ENCODE measurements around the gene GFM1. TPM values are rescaled to one million over a fixed set of nuclear protein-coding genes. Genes with fewer than 3 reads are reported as not detected.

GFM1 gene
- total RNA-seq, 2 donors from 2014 or later: 40.9 to 61.6 TPM

DNA sequence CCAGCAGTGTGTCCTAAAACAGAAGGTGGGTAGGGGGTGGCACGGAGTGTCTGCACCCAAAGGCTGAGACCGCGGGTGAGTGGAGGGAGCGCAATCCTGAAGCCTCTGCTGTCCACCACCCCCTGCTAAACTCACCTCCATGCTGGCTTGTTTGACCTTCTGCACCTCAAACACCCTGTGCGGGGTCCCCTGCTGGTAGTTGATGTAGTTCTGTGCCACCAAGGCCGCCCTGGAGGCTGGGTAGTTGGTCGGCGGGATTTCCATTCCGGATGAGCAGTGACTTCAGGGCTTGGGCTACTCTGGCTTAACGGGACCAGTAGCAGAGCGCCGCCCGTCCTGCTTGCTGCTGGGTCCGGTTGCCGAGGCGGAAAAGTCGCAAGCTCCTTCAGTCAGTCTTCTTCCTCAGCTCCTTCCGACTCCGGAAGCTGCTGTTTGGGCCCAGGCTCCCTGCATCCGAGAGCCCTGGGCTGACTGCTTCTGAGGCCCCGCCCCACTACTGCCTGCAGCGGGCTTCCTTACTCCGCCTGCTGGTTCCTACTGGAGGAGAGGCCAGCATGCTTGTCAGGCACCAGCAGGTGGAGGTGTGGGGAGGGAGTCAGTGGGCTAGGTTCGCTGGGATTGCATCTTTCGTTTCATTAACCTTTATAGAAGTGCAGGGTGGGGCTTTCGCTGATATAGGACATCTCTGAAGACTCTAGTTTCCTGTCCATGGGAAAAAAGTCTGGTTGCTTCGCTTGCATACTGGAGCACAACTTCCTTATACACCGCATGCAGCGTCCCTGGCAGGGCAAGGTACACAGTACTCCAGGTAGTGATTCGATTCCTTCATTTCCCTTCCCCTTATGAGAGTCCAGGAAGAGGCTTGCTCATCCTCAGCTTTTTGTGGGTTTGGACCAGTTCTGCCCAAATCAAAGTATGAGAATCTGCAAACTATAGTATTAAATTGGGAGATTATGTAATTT lies 28.2 kb downstream of the GFM1 start, which contains the start of gene LXN:
TSS of gene LXN (minus strand) at position 434 of the 962 bp plus-strand sequence. CDS start at position 264, 170 bp downstream.
- intact Hi-C loops (cut with DNase I): loop anchor here (5.0 kb wide), 1 partner anchor 40 kb away; no protein-coding TSS in a partner anchor
- Histone ChIP-seq H3K4me3 (peak within 1 kb of the TSS; percentile 64), H3K27me3 (no peaks in the 10 kb centered on the region), H3K27ac (peak within 1 kb of the TSS; percentile 94), H3K36me3 (no peaks in the 10 kb centered on the region), H3K9ac (ENCODE audit: low read depth in 2 of 2, low read length in 2 of 2) (peak within 1 kb of the TSS; percentile 72 to 90), H3K9me3 (no peaks in the 10 kb centered on the region), H3K4me1 (no peaks in the 10 kb centered on the region)
- TF ChIP-seq, protein P1, sequence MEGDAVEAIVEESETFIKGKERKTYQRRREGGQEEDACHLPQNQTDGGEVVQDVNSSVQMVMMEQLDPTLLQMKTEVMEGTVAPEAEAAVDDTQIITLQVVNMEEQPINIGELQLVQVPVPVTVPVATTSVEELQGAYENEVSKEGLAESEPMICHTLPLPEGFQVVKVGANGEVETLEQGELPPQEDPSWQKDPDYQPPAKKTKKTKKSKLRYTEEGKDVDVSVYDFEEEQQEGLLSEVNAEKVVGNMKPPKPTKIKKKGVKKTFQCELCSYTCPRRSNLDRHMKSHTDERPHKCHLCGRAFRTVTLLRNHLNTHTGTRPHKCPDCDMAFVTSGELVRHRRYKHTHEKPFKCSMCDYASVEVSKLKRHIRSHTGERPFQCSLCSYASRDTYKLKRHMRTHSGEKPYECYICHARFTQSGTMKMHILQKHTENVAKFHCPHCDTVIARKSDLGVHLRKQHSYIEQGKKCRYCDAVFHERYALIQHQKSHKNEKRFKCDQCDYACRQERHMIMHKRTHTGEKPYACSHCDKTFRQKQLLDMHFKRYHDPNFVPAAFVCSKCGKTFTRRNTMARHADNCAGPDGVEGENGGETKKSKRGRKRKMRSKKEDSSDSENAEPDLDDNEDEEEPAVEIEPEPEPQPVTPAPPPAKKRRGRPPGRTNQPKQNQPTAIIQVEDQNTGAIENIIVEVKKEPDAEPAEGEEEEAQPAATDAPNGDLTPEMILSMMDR (IDR thresholded peaks at IDR 0.05): peak; percentile 66
- peak; percentile 95 for DNase-seq

- Histone ChIP-seq H3K9ac (ENCODE audit: low read depth in 2 of 2, low read length in 2 of 2) (no peak overlapping the region), H3K4me3 (no peak overlapping the region), H3K4me1 (no peaks in the 10 kb centered on the region), H3K9me3 (no peaks in the 10 kb centered on the region), H3K36me3 (no peaks in the 10 kb centered on the region), H3K27me3 (no peaks in the 10 kb centered on the region), H3K27ac (no peak overlapping the region)
- intact Hi-C loops (cut with DNase I): no loop called here
- TF ChIP-seq, protein P1 (IDR thresholded peaks at IDR 0.05): no peak
- DNase-seq: no peak
Measured at GRCh38 chr3:158678687-158679086, 34.4 kb downstream of the GFM1 start.

- DNase-seq: no peak
- intact Hi-C loops (cut with DNase I): no loop called here
- Histone ChIP-seq H3K9me3 (no peaks in the 10 kb centered on the region), H3K27me3 (no peaks in the 10 kb centered on the region), H3K4me3 (no peak overlapping the region), H3K4me1 (no peaks in the 10 kb centered on the region), H3K27ac (no peak overlapping the region), H3K36me3 (no peaks in the 10 kb centered on the region), H3K9ac (ENCODE audit: low read depth in 2 of 2, low read length in 2 of 2) (no peak overlapping the region)
- TF ChIP-seq, protein P1 (IDR thresholded peaks at IDR 0.05): no peak
Measured at GRCh38 chr3:158679547-158680000, 35.2 kb downstream of the GFM1 start.

GRCh38 chr3:158680861-158681260 lies 36.5 kb downstream of the GFM1 start:
- Histone ChIP-seq H3K9me3 (no peaks in the 10 kb centered on the region), H3K4me1 (no peaks in the 10 kb centered on the region), H3K9ac (ENCODE audit: low read depth in 2 of 2, low read length in 2 of 2) (no peak overlapping the region), H3K27me3 (no peaks in the 10 kb centered on the region), H3K36me3 (no peaks in the 10 kb centered on the region), H3K27ac (no peak overlapping the region), H3K4me3 (no peak overlapping the region)
- intact Hi-C loops (cut with DNase I): no loop called here
- DNase-seq: no peak
- TF ChIP-seq, protein P1 (IDR thresholded peaks at IDR 0.05): no peak

GRCh38 chr3:158683230-158683962 lies 39.1 kb downstream of the GFM1 start:
- TF ChIP-seq, protein P1 (IDR thresholded peaks at IDR 0.05): no peak
- DNase-seq: no peak
- Histone ChIP-seq H3K9me3 (no peaks in the 10 kb centered on the region), H3K4me1 (no peaks in the 10 kb centered on the region), H3K36me3 (no peaks in the 10 kb centered on the region), H3K9ac (ENCODE audit: low read depth in 2 of 2, low read length in 2 of 2) (no peak overlapping the region), H3K27me3 (no peaks in the 10 kb centered on the region), H3K4me3 (no peak overlapping the region), H3K27ac (no peak overlapping the region)
- intact Hi-C loops (cut with DNase I): no loop called here
